ENCODE results near the gene MYLK.
A peak's percentile ranks its signal among the peaks of the same experiment; 100 is the strongest.
"Not testable (repeated sequence)": the region's sequence is repeated elsewhere in the genome, so short reads cannot be mapped to it uniquely, and the experiment has no call there.

MYLK gene

GRCh38 chr3:123884203-123884831 is at the start of gene MYLK:
MYLK (minus strand) TSS chr3:123884332; CDS start chr3:123793841, 90,491 bp downstream.
- peak; percentile 18 to 25 for DNase-seq

GRCh38 chr3:123930445-123930844 is 46.3 kb upstream of the MYLK start:
- no peak for DNase-seq

GRCh38 chr3:123929325-123929724 is 45.2 kb upstream of the MYLK start:
- no peak for DNase-seq

- DNase-seq, result no peak
These were observed 42.3 kb upstream of the MYLK start for GRCh38 chr3:123926396-123926795.

GRCh38 chr3:123920868-123921267 is 36.7 kb upstream of the MYLK start:
- DNase-seq, result no peak

GRCh38 chr3:123920383-123920782 is 36.3 kb upstream of the MYLK start:
- DNase-seq, result no peak

- DNase-seq, result no peak
These were observed 35.2 kb upstream of the MYLK start for GRCh38 chr3:123919353-123919752.

GRCh38 chr3:123914829-123915228 is 30.7 kb upstream of the MYLK start:
- no peak for DNase-seq

- no peak for DNase-seq
These were observed 25.7 kb upstream of the MYLK start for GRCh38 chr3:123909785-123910184.

- no peak for DNase-seq
These were observed 23.6 kb upstream of the MYLK start for GRCh38 chr3:123907720-123908119.

GRCh38 chr3:123899300-123899865 is 15.3 kb upstream of the MYLK start:
- DNase-seq, result no peak

GRCh38 chr3:123893012-123893411 is 8.9 kb upstream of the MYLK start:
- no peak for DNase-seq

- DNase-seq, result no peak
These were observed 8.1 kb upstream of the MYLK start for GRCh38 chr3:123892195-123892594.

GRCh38 chr3:123890991-123891390 is 6.9 kb upstream of the MYLK start:
- DNase-seq, result not testable (repeated sequence)

- DNase-seq, result not testable (repeated sequence)
These were observed 6.0 kb upstream of the MYLK start for GRCh38 chr3:123890162-123890561.

- DNase-seq, result no peak
These were observed 861 bp upstream of the MYLK start for GRCh38 chr3:123884993-123885392.

- DNase-seq, result no peak
These were observed 380 bp downstream of the MYLK start for GRCh38 chr3:123883701-123884202.

- no peak for DNase-seq
These were observed 1.0 kb downstream of the MYLK start for GRCh38 chr3:123883111-123883510.

GRCh38 chr3:123881771-123882170 is 2.4 kb downstream of the MYLK start:
- DNase-seq, result no peak

- no peak for DNase-seq
These were observed 3.1 kb downstream of the MYLK start for GRCh38 chr3:123880998-123881561.

- DNase-seq, result no peak
These were observed 5.3 kb downstream of the MYLK start for GRCh38 chr3:123878807-123879206.

GRCh38 chr3:123877965-123878364 is 6.2 kb downstream of the MYLK start:
- no peak for DNase-seq

- no peak for DNase-seq
These were observed 6.7 kb downstream of the MYLK start for GRCh38 chr3:123877466-123877865.

- no peak for DNase-seq
These were observed 7.3 kb downstream of the MYLK start for GRCh38 chr3:123876858-123877257.

Data from stimulated activated CD4-positive, alpha-beta T cell treated with anti-CD3 and anti-CD28 coated beads, Interleukin-2, amount 100 ng/mL, for 48 hours (primary cell).